ENCODE data around the gene RPS25. TPM values are rescaled to one million over a fixed set of nuclear protein-coding genes. Genes with fewer than 3 reads are reported as not detected.

Gene RPS25
- total RNA-seq, 1 donor, result 2,500 TPM

DNA sequence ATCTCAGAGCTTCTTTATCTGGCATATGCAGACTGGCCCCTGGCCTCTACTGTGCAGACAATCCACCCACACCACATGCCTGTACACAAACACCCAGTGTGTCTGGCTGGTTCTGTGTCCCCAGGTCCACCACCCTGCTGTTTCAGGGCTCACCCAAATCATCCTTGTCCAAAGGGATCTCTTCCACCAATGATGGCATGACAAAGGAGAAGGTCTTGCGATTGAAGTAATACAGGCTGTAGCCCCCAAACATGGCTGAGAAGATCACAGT, 10.9 kb upstream of the RPS25 start:
- TF ChIP-seq, protein P1, sequence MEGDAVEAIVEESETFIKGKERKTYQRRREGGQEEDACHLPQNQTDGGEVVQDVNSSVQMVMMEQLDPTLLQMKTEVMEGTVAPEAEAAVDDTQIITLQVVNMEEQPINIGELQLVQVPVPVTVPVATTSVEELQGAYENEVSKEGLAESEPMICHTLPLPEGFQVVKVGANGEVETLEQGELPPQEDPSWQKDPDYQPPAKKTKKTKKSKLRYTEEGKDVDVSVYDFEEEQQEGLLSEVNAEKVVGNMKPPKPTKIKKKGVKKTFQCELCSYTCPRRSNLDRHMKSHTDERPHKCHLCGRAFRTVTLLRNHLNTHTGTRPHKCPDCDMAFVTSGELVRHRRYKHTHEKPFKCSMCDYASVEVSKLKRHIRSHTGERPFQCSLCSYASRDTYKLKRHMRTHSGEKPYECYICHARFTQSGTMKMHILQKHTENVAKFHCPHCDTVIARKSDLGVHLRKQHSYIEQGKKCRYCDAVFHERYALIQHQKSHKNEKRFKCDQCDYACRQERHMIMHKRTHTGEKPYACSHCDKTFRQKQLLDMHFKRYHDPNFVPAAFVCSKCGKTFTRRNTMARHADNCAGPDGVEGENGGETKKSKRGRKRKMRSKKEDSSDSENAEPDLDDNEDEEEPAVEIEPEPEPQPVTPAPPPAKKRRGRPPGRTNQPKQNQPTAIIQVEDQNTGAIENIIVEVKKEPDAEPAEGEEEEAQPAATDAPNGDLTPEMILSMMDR (IDR thresholded peaks at IDR 0.05; ENCODE audit: insufficient read depth, low read length), result no peak
- DNase-seq (ENCODE audit: low read depth), result no peak
- no peak overlapping the region for H3K4me3 ChIP-seq (ENCODE audit: low read depth, low read length)

DNA sequence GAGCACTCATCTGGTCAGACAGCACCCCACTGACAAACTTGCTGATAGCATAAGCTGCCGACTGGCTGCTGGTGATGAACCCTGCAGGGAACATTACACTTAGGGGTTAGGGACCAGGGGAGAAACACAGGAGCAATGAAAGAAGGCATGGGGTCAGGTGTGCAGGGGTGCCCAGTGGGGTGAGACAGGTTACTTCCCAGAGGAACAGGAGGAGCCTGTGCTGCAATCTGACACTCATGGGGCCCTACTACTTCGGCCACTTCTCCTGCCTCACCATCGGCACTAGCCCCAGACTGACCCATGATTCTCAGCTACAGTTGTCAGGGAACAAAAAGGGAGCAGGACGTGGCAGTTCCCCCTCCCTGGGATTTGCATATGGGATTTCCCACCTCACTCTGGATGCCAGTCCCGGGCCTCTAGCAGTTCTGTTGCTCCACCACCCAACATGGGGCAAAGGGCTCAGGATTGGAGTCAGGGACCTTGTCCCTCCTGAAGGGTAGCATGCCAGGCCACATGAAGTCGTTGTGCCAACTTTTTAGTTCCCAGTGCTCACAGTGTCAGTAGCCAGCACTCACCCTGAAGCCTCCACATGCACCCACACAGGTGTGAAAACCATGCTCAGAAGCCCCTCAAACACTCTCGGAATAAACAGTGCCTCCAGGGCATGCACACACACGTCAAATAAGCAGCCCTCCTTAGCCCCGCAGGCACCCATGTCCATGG, 10.4 kb upstream of the RPS25 start:
- no peak overlapping the region for H3K4me3 ChIP-seq (ENCODE audit: low read depth, low read length)
- DNase-seq (ENCODE audit: low read depth), result no peak
- TF ChIP-seq, protein P1 (IDR thresholded peaks at IDR 0.05; ENCODE audit: insufficient read depth, low read length), result no peak

DNA sequence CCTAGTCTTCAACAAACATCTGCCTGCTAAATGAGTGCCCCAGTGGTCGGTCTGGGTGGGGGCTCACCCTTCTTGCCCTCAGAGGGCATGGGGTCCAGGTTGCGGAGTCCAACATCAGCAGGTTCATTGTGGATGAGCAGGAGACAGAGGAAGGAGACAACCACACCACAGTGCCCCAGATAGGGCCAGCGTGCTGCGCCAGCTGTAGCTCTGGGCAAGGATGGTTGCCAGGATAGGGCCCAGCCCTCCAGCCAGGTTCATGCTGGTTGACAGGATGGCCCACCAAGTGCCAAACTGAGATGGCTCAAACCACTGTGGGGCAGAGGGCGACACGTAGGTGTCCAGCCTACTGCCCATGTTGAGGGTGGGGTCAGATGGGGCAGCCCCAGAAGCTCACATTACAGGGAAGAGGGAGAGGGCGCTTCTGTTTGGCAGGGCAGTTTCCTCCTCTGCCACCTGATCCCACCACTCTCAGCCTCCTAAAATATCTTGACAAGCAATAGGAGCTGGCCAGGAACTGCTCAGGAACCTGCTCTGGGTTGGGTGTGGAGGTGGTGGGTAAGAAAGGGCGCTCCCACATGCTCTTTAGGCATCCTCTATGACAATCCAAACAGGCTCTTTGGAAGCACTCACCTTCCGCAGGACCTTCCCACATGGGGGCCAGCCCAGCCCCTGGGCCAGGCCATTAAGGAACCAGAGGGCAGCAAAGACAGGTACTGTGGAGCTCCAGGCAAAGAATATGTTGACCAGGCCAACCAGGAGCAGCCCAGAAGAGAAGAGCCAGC, 9.6 kb upstream of the RPS25 start:
- no peak overlapping the region for H3K4me3 ChIP-seq (ENCODE audit: low read depth, low read length)
- no peak for DNase-seq (ENCODE audit: low read depth)
- TF ChIP-seq, protein P1 (IDR thresholded peaks at IDR 0.05; ENCODE audit: insufficient read depth, low read length), result no peak

- no peak overlapping the region for H3K4me3 ChIP-seq (ENCODE audit: low read depth, low read length)
- DNase-seq (ENCODE audit: low read depth), result no peak
- TF ChIP-seq, protein P1 (IDR thresholded peaks at IDR 0.05; ENCODE audit: insufficient read depth, low read length), result no peak
Observed at GRCh38 chr11:119026970-119027369, 8.8 kb upstream of the RPS25 start.

- no peak overlapping the region for H3K4me3 ChIP-seq (ENCODE audit: low read depth, low read length)
- no peak for DNase-seq (ENCODE audit: low read depth)
- TF ChIP-seq, protein P1 (IDR thresholded peaks at IDR 0.05; ENCODE audit: insufficient read depth, low read length), result no peak
Observed at GRCh38 chr11:119025978-119026766, 8.0 kb upstream of the RPS25 start.

- no peak for DNase-seq (ENCODE audit: low read depth)
- TF ChIP-seq, protein P1 (IDR thresholded peaks at IDR 0.05; ENCODE audit: insufficient read depth, low read length), result no peak
- no peak overlapping the region for H3K4me3 ChIP-seq (ENCODE audit: low read depth, low read length)
Observed at GRCh38 chr11:119025541-119025940, 7.4 kb upstream of the RPS25 start.

All from fibroblast of the aortic adventitia (primary cell).